Measurements from ENCODE around the gene CARD11. TPM values are rescaled to one million over a fixed set of nuclear protein-coding genes. Genes with fewer than 3 reads are reported as not detected.
"Not testable (repeated sequence)": the region's sequence is repeated elsewhere in the genome, so short reads cannot be mapped to it uniquely, and the experiment has no call there.

The CARD11 gene
- total RNA-seq, 1 donor from 2014 or later = 5.8 TPM

GRCh38 chr7:3055626-3056025 is 12.0 kb upstream of the CARD11 start:
- intact Hi-C loops (cut with DNase I) = no loop called here
- DNase-seq (no peak), ATAC-seq (no peak)
- H3K4me1 ChIP-seq = no peaks in the 10 kb centered on the region
- H3K9me3 ChIP-seq = no peaks in the 10 kb centered on the region
- no peaks in the 10 kb centered on the region for H3K36me3 ChIP-seq
- H3K27ac ChIP-seq = no peak overlapping the region
- no peak overlapping the region for H3K4me3 ChIP-seq
- H3K27me3 ChIP-seq = peaks cover 21% of the 10 kb centered on the region
- TF ChIP-seq CTCF (IDR thresholded peaks at IDR 0.05) = no peak

- intact Hi-C loops (cut with DNase I) = no loop called here
- DNase-seq (peak; percentile 57), ATAC-seq (peak; percentile 43)
- Histone ChIP-seq H3K4me3 (peak overlapping the region; percentile 39), H3K36me3 (no peaks in the 10 kb centered on the region), H3K27me3 (peaks cover 5% of the 10 kb centered on the region), H3K4me1 (no peaks in the 10 kb centered on the region), H3K9me3 (no peaks in the 10 kb centered on the region), H3K27ac (no peak overlapping the region)
- no peak for TF ChIP-seq CTCF (IDR thresholded peaks at IDR 0.05)
These were observed 692 bp downstream of the CARD11 start for GRCh38 chr7:3042861-3043489.

- intact Hi-C loops (cut with DNase I) = no loop called here
- H3K27me3 ChIP-seq = peaks cover 5% of the 10 kb centered on the region
- H3K27ac ChIP-seq = no peak overlapping the region
- no peak overlapping the region for H3K4me3 ChIP-seq
- no peaks in the 10 kb centered on the region for H3K9me3 ChIP-seq
- ATAC-seq = no peak
- H3K36me3 ChIP-seq = no peaks in the 10 kb centered on the region
- no peaks in the 10 kb centered on the region for H3K4me1 ChIP-seq
- no peak for DNase-seq
- TF ChIP-seq CTCF (IDR thresholded peaks at IDR 0.05) = no peak
These were observed 1.5 kb downstream of the CARD11 start for GRCh38 chr7:3041986-3042675.

- intact Hi-C loops (cut with DNase I) = no loop called here
- Histone ChIP-seq H3K9me3 (no peaks in the 10 kb centered on the region), H3K4me3 (no peak overlapping the region), H3K27me3 (peaks cover 5% of the 10 kb centered on the region), H3K4me1 (no peaks in the 10 kb centered on the region), H3K27ac (no peak overlapping the region), H3K36me3 (no peaks in the 10 kb centered on the region)
- TF ChIP-seq CTCF (IDR thresholded peaks at IDR 0.05) = no peak
- ATAC-seq (no peak), DNase-seq (no peak)
These were observed 3.9 kb downstream of the CARD11 start for GRCh38 chr7:3039787-3040186.

- H3K36me3 ChIP-seq; H3K4me3 ChIP-seq; H3K9me3 ChIP-seq; H3K27ac ChIP-seq; intact Hi-C loops (cut with DNase I); ATAC-seq; H3K4me1 ChIP-seq; H3K27me3 ChIP-seq: not testable (repeated sequence)
- DNase-seq = peak; percentile 25
These were observed 5.7 kb downstream of the CARD11 start for GRCh38 chr7:3038011-3038410.

GRCh38 chr7:3037259-3037658 is 6.4 kb downstream of the CARD11 start:
- H3K4me1 ChIP-seq = no peaks in the 10 kb centered on the region
- no peaks in the 10 kb centered on the region for H3K27me3 ChIP-seq
- ATAC-seq = no peak
- no peaks in the 10 kb centered on the region for H3K36me3 ChIP-seq
- no peak overlapping the region for H3K27ac ChIP-seq
- intact Hi-C loops (cut with DNase I) = no loop called here
- H3K4me3 ChIP-seq = no peak overlapping the region
- TF ChIP-seq CTCF (IDR thresholded peaks at IDR 0.05) = no peak
- H3K9me3 ChIP-seq = no peaks in the 10 kb centered on the region
- no peak for DNase-seq

All from upper lobe of right lung (tissue), 1 donor.